Measurements from ENCODE around the gene PPL.
A peak's percentile ranks its signal among the peaks of the same experiment; 100 is the strongest.
"Not testable (repeated sequence)": the region's sequence is repeated elsewhere in the genome, so short reads cannot be mapped to it uniquely, and the experiment has no call there.

PPL gene

GRCh38 chr16:4957720-4958509 lies 21.0 kb upstream of the PPL start, which contains the start of gene SEC14L5:
SEC14L5 (plus strand) TSS chr16:4958330; CDS start chr16:4959324, 994 bp downstream.
- peak; percentile 92 to 93 for DNase-seq (ENCODE audit: low read depth in 2 of 2)

- DNase-seq (ENCODE audit: low read depth in 2 of 2), result no peak
These were observed 20.4 kb upstream of the PPL start for GRCh38 chr16:4957420-4957719.

GRCh38 chr16:4954714-4955113 lies 17.8 kb upstream of the PPL start:
- DNase-seq (ENCODE audit: low read depth in 2 of 2), result no peak

DNA sequence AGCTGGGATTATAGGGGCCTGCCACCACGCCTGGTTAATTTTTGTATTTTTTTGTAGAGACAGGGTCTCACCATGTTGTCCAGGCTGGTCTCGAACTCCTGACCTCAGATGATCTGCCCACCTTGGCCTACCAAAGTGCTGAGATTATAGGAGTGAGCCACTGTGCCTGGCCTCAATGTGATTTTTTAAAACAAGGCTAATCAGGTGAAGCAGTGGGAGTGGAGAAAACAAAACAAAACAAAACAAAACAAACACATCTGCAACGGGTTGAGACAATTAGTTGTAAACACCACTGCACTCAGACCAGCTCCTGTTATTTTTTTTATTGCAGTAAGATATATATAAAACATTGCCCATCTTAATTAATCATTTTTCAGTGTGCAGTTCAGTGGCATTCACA lies 14.6 kb upstream of the PPL start:
- not testable (repeated sequence) for DNase-seq (ENCODE audit: low read depth in 2 of 2)

DNA sequence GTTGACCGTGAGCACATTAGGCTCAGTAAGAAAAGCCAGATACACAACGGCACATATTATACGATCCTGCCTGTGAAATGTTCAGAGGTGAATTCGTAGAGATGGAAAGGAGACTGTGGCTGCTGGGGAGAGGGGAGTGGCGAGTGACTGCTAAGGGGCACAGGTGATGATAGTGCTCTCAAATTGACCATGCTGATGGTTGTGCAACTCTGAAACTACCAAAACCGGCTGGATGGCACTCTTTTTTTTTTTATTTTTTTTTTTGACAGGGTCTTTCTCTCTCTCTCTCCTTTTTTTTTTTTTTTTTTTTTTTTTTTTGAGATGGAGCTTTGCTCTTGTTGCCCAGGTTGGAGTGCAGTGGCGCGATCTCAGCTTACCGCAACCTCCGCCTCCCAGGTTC lies 13.0 kb upstream of the PPL start:
- no peak for DNase-seq (ENCODE audit: low read depth in 2 of 2)

GRCh38 chr16:4948903-4949766 lies 12.2 kb upstream of the PPL start:
- DNase-seq (ENCODE audit: low read depth in 2 of 2), result no peak

DNA sequence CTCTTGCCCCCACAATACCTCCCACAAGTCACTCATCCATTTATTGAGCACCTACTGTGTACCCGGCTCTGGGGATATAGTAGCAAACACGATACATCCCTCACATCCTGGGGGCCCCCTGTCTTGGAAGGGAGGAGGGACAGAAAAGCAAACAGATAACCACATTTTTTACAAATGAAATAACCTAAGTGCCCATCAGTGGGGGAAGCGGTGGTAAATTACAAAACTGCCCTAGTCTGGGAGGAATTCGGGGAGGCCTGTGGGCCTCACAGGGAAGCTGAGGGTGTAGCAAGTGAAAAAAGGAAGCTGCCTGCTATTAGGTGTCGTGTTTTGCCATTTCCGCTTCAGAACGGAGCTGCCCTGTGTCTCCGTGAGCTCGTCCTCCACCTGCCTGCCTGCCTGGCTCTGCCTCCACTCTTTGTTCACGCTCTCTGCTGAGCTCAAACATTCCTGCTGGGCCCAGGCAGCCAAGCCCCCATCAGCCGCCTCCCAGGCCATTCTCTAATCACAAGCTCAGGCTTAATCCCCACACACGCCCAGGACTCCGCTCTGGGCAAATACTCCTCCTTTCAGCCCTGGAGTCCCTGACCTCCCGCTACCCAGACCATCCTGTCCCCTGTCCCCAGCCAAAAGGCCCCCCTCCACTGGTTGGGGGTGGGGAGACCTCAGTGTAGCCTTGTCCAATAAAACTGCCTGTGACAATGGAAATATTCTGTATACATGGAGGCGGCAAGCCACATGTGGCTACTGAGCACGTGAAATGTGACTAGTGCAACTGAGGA lies 11.0 kb upstream of the PPL start:
- no peak for DNase-seq (ENCODE audit: low read depth in 2 of 2)

DNA sequence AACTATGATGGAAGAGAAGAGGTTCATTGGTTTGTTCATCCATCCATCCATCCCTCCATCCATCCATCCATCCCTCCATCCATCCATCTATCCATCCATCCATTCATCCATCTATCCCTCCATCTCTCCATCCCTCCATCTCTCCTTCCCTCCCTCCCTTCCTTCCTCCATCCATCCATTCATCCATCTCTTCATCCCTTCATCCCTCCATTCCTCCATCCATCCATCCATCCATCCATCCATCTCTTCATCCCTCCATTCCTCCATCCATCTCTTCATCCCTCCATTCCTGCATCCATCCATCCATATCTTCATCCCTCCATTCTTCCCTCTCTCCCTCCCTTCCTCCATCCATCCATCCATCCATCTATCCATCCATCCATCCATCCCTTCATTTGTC lies 10.0 kb upstream of the PPL start:
- DNase-seq (ENCODE audit: low read depth in 2 of 2), result no peak

- DNase-seq (ENCODE audit: low read depth in 2 of 2), result no peak
These were observed 8.9 kb upstream of the PPL start for GRCh38 chr16:4945560-4946502.

DNA sequence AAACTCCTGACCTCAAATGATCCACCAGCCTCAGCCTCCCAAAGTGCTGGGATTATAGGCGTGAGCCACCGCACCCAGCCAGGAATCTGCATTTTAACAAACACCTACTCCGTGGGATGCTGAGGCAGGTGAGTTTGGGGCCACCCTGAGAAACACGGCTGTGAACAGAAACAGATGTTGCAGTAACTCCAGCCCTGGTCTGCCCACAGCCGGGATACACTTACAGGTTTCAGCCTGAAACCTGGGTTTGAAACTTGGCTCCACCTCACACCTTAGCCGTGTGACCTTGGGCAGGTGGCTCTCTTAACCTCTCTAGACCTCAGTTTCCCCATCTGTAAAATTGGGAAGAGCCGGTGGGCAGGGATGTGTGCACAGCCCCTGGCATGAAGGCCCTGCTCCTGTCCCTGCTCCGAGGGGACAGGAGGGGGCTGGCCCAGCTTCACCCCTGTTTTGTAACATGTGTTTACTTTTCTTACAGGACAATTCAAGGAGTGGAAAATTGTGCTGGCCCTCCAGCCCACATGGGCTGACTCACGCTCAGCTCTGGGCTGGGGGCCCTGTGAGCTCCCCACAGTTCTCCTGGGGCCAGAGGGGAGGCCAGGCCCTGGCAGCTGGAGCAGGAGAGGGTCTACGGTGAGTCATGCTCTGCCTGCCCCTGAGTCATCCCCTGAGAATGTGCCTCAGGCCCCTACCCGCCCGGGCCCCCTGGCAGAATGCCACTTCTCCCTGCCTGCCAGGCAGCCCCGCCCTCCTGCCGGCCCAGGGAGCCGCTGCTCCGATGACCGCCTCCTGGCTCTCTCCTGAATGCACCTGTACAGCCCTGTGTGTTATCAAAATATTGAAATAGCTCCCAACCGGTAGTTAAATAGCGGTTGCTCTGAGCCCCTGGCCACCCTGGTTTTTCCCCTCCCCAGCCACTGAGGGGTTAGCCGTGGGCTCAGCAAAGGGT lies 7.7 kb upstream of the PPL start:
- no peak for DNase-seq (ENCODE audit: low read depth in 2 of 2)

- DNase-seq (ENCODE audit: low read depth in 2 of 2), result no peak
These were observed 5.5 kb upstream of the PPL start for GRCh38 chr16:4942481-4942880.

- no peak for DNase-seq (ENCODE audit: low read depth in 2 of 2)
These were observed 3.8 kb upstream of the PPL start for GRCh38 chr16:4940719-4941118.

DNA sequence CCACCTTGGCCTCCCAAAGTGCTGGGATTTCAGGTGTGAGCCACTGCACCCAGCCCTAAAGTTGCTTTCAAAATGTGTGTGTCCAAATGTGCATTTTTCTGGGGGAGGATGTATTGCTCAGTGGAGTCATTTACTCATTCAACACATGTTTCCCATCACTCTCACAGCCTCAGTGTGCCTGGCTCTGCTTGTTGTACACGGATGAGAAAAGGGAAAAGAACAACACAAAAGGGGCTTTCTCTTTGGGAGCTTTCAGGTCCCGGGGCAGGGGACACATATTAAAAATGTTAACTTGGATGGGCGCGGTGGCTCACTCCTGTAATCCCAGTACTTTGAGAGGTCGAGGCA lies 1.7 kb upstream of the PPL start:
- no peak for DNase-seq (ENCODE audit: low read depth in 2 of 2)

- DNase-seq (ENCODE audit: low read depth in 2 of 2), result no peak
These were observed 1.1 kb upstream of the PPL start for GRCh38 chr16:4937782-4938682.

GRCh38 chr16:4936181-4936990 lies 562 bp downstream of the PPL start:
- no peak for DNase-seq (ENCODE audit: low read depth in 2 of 2)

DNA sequence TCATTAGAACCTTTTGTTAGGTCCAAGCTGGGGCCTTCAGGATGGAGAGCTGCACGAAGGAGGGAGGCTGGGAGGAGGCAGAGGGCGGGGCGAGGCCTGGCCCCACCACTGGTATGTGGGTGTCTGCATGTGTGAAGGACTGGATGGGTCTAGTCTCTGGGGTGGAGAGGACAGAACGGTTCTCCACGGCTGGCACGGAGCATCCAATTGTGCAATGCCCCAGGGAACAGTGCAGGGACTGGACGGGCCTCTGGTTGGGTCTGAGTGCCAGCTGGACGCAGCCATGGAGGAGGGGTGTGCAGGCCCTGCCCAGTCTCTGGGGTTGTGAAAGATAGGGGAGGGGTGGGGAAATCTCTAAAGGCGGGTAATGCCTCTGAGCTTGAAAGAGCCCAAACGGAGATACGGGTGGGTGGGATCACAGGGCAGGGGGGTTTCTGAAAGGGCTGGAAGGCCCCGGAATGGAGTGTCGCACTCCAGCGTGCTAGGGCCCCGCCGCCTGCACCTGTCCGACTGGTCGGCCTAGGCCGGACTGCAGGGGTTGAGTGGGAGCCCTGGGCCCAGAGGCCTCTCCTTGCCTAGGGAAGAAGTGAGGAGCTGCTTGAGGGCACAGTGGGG lies 1.6 kb downstream of the PPL start:
- no peak for DNase-seq (ENCODE audit: low read depth in 2 of 2)

DNA sequence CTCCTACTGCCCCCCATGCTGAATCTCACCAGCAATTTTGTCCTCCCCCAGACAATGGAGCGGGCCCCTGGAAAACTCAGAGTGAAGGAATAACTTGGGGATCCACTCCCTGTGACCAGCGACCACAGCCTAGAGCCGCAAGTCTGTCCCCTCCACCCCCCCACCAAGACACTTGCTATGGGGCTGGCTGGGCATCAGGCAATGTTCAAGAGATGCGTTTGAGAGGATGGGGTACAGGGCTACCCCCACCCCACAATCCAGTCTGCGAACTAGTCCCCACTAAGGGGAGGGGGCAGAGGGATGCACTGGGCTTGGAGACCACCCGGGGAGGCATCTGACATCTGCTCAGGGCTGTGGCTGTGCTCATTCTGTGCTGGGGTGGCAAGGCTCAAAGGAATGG lies 2.4 kb downstream of the PPL start:
- DNase-seq (ENCODE audit: low read depth in 2 of 2), result no peak

DNA sequence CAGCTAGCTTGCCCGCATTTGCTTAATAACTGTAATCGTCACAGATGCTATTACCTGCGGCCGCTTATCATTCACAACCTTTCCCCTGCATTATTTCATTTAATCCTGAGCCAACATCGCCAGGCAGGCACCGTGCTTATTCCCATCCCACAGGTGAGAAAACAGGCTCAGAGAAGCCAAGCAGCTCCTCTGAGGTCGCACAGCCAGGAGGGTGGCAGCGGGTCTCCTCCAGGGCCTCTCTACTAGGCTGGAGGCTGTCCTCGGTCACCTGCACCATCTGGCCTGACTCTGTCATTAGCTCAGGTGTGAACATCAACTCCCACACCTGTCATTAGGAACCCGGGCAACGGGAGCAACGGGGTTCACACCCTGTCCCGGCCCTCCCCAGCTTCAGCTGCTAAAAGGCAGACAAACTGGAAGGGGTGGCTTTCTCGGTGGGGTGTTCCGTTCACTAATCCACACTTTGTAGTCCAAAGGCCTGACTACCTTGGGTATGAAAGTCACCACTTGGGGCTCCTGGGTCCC lies 3.0 kb downstream of the PPL start:
- DNase-seq (ENCODE audit: low read depth in 2 of 2), result no peak
